ENCODE measurements around the gene PLXNB3. TPM values are rescaled to one million over a fixed set of nuclear protein-coding genes. Genes with fewer than 3 reads are reported as not detected.
"Not testable (repeated sequence)": the region's sequence is repeated elsewhere in the genome, so short reads cannot be mapped to it uniquely, and the experiment has no call there.

The PLXNB3 gene
- total and polyA plus RNA-seq, 4 donors: 0.11 to 0.69 (median 0.46) TPM

GRCh38 chrX:153746359-153746758 is 17.7 kb upstream of the PLXNB3 start:
- no peak for DNase-seq (ENCODE audit: low spot score)
- Histone ChIP-seq H3K9me3 (ENCODE audit: control insufficient read depth in 4 of 4, low read length in 3 of 4) (no peaks in the 10 kb centered on the region), H3K27me3 (ENCODE audit: control insufficient read depth in 4 of 4, insufficient read depth in 4 of 4, low read length in 3 of 4) (no peaks in the 10 kb centered on the region), H3K4me3 (ENCODE audit: low read depth in 1 of 3, low read length in 3 of 3) (no peak overlapping the region), H3K4me1 (ENCODE audit: control insufficient read depth in 4 of 4, insufficient read depth in 4 of 4, low read length in 3 of 4) (no peaks in the 10 kb centered on the region), H3K27ac (ENCODE audit: low read depth in 1 of 2, low read length in 2 of 2) (no peak overlapping the region), H3K36me3 (ENCODE audit: control insufficient read depth in 4 of 4, insufficient read depth in 3 of 4, low read depth in 1 of 4, low read length in 3 of 4) (peaks cover 0 to 2% (median 0%) of the 10 kb centered on the region in 4 donors), H3K9ac (ENCODE audit: low read depth in 1 of 2, low read length in 2 of 2) (no peak overlapping the region)
- no peak for TF ChIP-seq YY1 (IDR thresholded peaks at IDR 0.05)
- TF ChIP-seq FOXA1 (IDR thresholded peaks at IDR 0.05): no peak
- TF ChIP-seq NR2F2 (IDR thresholded peaks at IDR 0.05): no peak
- TF ChIP-seq SP1 (IDR thresholded peaks at IDR 0.05): no peak
- TF ChIP-seq EGR1 (IDR thresholded peaks at IDR 0.05; ENCODE audit: low read depth in 2 of 2): no peak
- TF ChIP-seq JUND (IDR thresholded peaks at IDR 0.05): no peak
- no peak for TF ChIP-seq HNF4A (conservative IDR thresholded peaks at IDR 0.05)
- TF ChIP-seq, protein P1, sequence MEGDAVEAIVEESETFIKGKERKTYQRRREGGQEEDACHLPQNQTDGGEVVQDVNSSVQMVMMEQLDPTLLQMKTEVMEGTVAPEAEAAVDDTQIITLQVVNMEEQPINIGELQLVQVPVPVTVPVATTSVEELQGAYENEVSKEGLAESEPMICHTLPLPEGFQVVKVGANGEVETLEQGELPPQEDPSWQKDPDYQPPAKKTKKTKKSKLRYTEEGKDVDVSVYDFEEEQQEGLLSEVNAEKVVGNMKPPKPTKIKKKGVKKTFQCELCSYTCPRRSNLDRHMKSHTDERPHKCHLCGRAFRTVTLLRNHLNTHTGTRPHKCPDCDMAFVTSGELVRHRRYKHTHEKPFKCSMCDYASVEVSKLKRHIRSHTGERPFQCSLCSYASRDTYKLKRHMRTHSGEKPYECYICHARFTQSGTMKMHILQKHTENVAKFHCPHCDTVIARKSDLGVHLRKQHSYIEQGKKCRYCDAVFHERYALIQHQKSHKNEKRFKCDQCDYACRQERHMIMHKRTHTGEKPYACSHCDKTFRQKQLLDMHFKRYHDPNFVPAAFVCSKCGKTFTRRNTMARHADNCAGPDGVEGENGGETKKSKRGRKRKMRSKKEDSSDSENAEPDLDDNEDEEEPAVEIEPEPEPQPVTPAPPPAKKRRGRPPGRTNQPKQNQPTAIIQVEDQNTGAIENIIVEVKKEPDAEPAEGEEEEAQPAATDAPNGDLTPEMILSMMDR (IDR thresholded peaks at IDR 0.05; ENCODE audit: low read depth, low read length, missing input control): no peak
- WGBS: 86% methylated on average over 3 of the region's 3 CpGs

DNA sequence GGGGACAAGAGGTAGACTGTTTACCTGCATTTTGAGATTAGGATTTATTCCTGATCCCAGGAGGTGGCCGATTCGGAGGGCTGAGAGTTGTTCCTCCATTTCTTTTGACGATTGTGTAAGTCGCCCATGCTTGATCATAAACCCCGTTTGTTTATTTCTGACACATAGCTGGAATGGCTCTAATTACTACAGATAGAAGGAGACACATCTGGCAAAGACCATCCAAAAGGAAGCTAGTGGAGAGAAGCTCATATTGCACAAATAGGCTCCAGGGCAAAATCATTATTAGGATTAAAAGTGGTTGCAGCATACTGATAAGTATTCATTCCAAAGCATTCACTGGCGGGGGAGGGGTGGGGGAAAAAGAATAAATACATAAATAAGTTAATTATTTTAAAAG is 17.1 kb upstream of the PLXNB3 start:
- H3K4me3 ChIP-seq (ENCODE audit: low read depth in 1 of 3, low read length in 3 of 3); DNase-seq (ENCODE audit: low spot score); H3K36me3 ChIP-seq (ENCODE audit: control insufficient read depth in 4 of 4, insufficient read depth in 3 of 4, low read depth in 1 of 4, low read length in 3 of 4); H3K9ac ChIP-seq (ENCODE audit: low read depth in 1 of 2, low read length in 2 of 2); H3K27ac ChIP-seq (ENCODE audit: low read depth in 1 of 2, low read length in 2 of 2); H3K27me3 ChIP-seq (ENCODE audit: control insufficient read depth in 4 of 4, insufficient read depth in 4 of 4, low read length in 3 of 4); H3K4me1 ChIP-seq (ENCODE audit: control insufficient read depth in 4 of 4, insufficient read depth in 4 of 4, low read length in 3 of 4); H3K9me3 ChIP-seq (ENCODE audit: control insufficient read depth in 4 of 4, low read length in 3 of 4): not testable (repeated sequence)
- WGBS: 71% methylated on average over 6 of the region's 6 CpGs

- not testable (repeated sequence) for H3K27me3 ChIP-seq (ENCODE audit: control insufficient read depth in 4 of 4, insufficient read depth in 4 of 4, low read length in 3 of 4); H3K4me3 ChIP-seq (ENCODE audit: low read depth in 1 of 3, low read length in 3 of 3); H3K9ac ChIP-seq (ENCODE audit: low read depth in 1 of 2, low read length in 2 of 2); H3K27ac ChIP-seq (ENCODE audit: low read depth in 1 of 2, low read length in 2 of 2); H3K36me3 ChIP-seq (ENCODE audit: control insufficient read depth in 4 of 4, insufficient read depth in 3 of 4, low read depth in 1 of 4, low read length in 3 of 4); H3K9me3 ChIP-seq (ENCODE audit: control insufficient read depth in 4 of 4, low read length in 3 of 4); H3K4me1 ChIP-seq (ENCODE audit: control insufficient read depth in 4 of 4, insufficient read depth in 4 of 4, low read length in 3 of 4); DNase-seq (ENCODE audit: low spot score)
- 93% methylated on average over 7 of the region's 7 CpGs for WGBS
Measured at GRCh38 chrX:153749017-153749416, 15.0 kb upstream of the PLXNB3 start.

DNA sequence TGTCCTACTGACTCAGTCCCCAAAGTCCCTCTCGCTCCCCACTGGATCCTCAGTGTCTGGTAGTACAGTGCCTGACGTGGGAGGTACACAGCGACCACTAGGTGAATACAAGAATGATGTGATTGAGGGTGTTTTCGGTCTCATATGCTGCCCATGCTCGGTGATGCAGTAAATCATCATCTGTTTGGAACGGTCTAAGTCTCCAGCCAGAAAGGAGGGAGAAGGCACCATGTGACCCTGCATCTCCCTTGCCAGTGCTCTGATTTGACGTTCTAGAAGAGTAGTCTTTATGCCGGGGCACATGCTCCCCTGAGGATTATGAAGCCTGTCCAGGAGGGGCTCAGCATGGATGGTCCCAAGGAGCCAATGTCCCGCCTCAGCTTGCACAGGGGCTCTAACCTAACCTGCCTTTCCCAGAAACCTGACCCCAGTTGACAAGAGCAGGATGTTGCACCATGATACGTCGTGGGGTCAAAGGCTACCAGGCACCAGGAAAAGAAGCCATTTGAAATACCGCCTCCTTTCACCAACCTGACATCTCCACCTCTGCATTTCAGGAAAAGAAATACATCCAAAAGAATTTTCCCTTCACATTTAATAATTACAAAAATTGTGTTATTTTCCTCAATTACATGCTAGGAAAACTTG is 13.8 kb upstream of the PLXNB3 start:
- TF ChIP-seq JUND (IDR thresholded peaks at IDR 0.05) (no peak), GABPA (IDR thresholded peaks at IDR 0.05 in 1 of 2, conservative IDR thresholded peaks at IDR 0.05 in 1 of 2) (no peak), EGR1 (IDR thresholded peaks at IDR 0.05; ENCODE audit: low read depth in 2 of 2) (no peak), FOXA2 (IDR thresholded peaks at IDR 0.05) (no peak), NR2F2 (IDR thresholded peaks at IDR 0.05) (no peak), FOXA1 (IDR thresholded peaks at IDR 0.05) (no peak), TAF1 (conservative IDR thresholded peaks at IDR 0.05) (no peak), SP1 (IDR thresholded peaks at IDR 0.05) (no peak), HNF4G (IDR thresholded peaks at IDR 0.05) (no peak)
- TF ChIP-seq, protein P2, sequence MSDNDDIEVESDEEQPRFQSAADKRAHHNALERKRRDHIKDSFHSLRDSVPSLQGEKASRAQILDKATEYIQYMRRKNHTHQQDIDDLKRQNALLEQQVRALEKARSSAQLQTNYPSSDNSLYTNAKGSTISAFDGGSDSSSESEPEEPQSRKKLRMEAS (IDR thresholded peaks at IDR 0.05): no peak
- TF ChIP-seq, protein P1 (IDR thresholded peaks at IDR 0.05; ENCODE audit: low read depth, low read length, missing input control): no peak
- TF ChIP-seq, protein P3, sequence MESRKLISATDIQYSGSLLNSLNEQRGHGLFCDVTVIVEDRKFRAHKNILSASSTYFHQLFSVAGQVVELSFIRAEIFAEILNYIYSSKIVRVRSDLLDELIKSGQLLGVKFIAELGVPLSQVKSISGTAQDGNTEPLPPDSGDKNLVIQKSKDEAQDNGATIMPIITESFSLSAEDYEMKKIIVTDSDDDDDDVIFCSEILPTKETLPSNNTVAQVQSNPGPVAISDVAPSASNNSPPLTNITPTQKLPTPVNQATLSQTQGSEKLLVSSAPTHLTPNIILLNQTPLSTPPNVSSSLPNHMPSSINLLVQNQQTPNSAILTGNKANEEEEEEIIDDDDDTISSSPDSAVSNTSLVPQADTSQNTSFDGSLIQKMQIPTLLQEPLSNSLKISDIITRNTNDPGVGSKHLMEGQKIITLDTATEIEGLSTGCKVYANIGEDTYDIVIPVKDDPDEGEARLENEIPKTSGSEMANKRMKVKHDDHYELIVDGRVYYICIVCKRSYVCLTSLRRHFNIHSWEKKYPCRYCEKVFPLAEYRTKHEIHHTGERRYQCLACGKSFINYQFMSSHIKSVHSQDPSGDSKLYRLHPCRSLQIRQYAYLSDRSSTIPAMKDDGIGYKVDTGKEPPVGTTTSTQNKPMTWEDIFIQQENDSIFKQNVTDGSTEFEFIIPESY (IDR thresholded peaks at IDR 0.05): no peak
- 78% methylated on average over 12 of the region's 12 CpGs for WGBS

More for the DNA sequence above, 13.8 kb upstream of the PLXNB3 start:
- DNase-seq (ENCODE audit: low spot score): no peak
- no peak overlapping the region for H3K9ac ChIP-seq (ENCODE audit: low read depth in 1 of 2, low read length in 2 of 2)
- H3K27me3 ChIP-seq (ENCODE audit: control insufficient read depth in 4 of 4, insufficient read depth in 4 of 4, low read length in 3 of 4): no peaks in the 10 kb centered on the region
- H3K4me3 ChIP-seq (ENCODE audit: low read depth in 1 of 3, low read length in 3 of 3): no peak overlapping the region
- no peaks in the 10 kb centered on the region for H3K36me3 ChIP-seq (ENCODE audit: control insufficient read depth in 4 of 4, insufficient read depth in 3 of 4, low read depth in 1 of 4, low read length in 3 of 4)
- no peak overlapping the region for H3K27ac ChIP-seq (ENCODE audit: low read depth in 1 of 2, low read length in 2 of 2)
- no peaks in the 10 kb centered on the region for H3K9me3 ChIP-seq (ENCODE audit: control insufficient read depth in 4 of 4, low read length in 3 of 4)
- no peaks in the 10 kb centered on the region for H3K4me1 ChIP-seq (ENCODE audit: control insufficient read depth in 4 of 4, insufficient read depth in 4 of 4, low read length in 3 of 4)
